OCI-LY7 (cell line): ENCODE data around the gene PARD3B. TPM values are rescaled to one million over a fixed set of nuclear protein-coding genes. Genes with fewer than 3 reads are reported as not detected.

Experiments
- BruUV-seq: library from RNA; stranded (reverse); fragments of 400-500 nt; replicated peaks from 2 replicates; lab custom pipeline; 2021; lab: Mats Ljungman, UMichigan
- CTCF ChIA-PET: fragments of 300-600 bp; sonication (Branson Sonifier 250); formaldehyde crosslinking; loops from one replicate; lab custom pipeline; 2022; ENCODE audit warnings: antibody characterized with exemption; ENCODE audit not compliant: unreplicated experiment; lab: Charles Lee
- POLR2A ChIA-PET: fragments of 300-600 bp; sonication (Branson Sonifier 250); formaldehyde crosslinking; loops from one replicate; lab custom pipeline; 2022; ENCODE audit warnings: antibody characterized with exemption; lab: Charles Lee
- DNase-seq: peaks from one replicate; pipeline ENCODE4 v3.0.0-alpha.2; 2015; ENCODE audit warnings: low spot score
- H2AFZ ChIP-seq: fragments of 200-600 bp; sonication (generic), shearing (Covaris generic); 2 replicates; pipeline ENCODE4 v1.6.1; 2014; ENCODE audit warnings: mild to moderate bottlenecking, antibody characterized with exemption, low read length, moderate library complexity
- H3K27ac ChIP-seq: fragments of 200-600 bp; sonication (generic); 2 replicates; pipeline ENCODE4 v1.5.1; 2014; ENCODE audit warnings: mixed run types, low read depth, mild to moderate bottlenecking, moderate library complexity, low read length, inconsistent platforms; ENCODE audit not compliant: poor library complexity, severe bottlenecking
- H3K36me3 ChIP-seq: fragments of 200-600 bp; sonication (generic); 2 replicates; pipeline ENCODE4 v1.6.1; 2014; ENCODE audit warnings: mild to moderate bottlenecking, antibody characterized with exemption, low read length, moderate library complexity, mixed read lengths; ENCODE audit not compliant: insufficient read depth
- H3K4me1 ChIP-seq: fragments of 200-600 bp; sonication (generic); 2 replicates; pipeline ENCODE4 v1.5.1; 2014; ENCODE audit warnings: mild to moderate bottlenecking, low read length; ENCODE audit not compliant: insufficient read depth, poor library complexity, severe bottlenecking
- H3K4me2 ChIP-seq: fragments of 200-600 bp; sonication (generic); 2 replicates; pipeline ENCODE4 v1.6.1; 2014; ENCODE audit warnings: mild to moderate bottlenecking, low read length
- H3K4me3 ChIP-seq: fragments of 200-600 bp; sonication (generic); 2 replicates; pipeline ENCODE4 v1.5.1; 2014; ENCODE audit warnings: mild to moderate bottlenecking, low read depth, low read length; ENCODE audit not compliant: poor library complexity, severe bottlenecking
- H3K79me2 ChIP-seq: fragments of 200-600 bp; sonication (generic); 2 replicates; pipeline ENCODE4 v1.6.1; 2016; ENCODE audit warnings: low read depth, mild to moderate bottlenecking, low read length, moderate library complexity, mixed read lengths; ENCODE audit not compliant: insufficient read depth
- H3K9me2 ChIP-seq: fragments of 200-600 bp; sonication (generic); 2 replicates; pipeline ENCODE4 v1.6.1; 2016; ENCODE audit warnings: mild to moderate bottlenecking, low read length, mixed read lengths; ENCODE audit not compliant: insufficient read depth
- H3K9me3 ChIP-seq: fragments of 200-600 bp; sonication (generic); 2 replicates; pipeline ENCODE4 v1.6.1; 2014; ENCODE audit warnings: mild to moderate bottlenecking, mixed run types, low read length, mixed read lengths
- H4K20me1 ChIP-seq: fragments of 200-600 bp; sonication (generic); 2 replicates; pipeline ENCODE4 v1.6.1; 2014; ENCODE audit warnings: mild to moderate bottlenecking, antibody characterized with exemption, low read length, moderate library complexity, mixed read lengths; ENCODE audit not compliant: insufficient read depth
- CTCF ChIP-seq: fragments of 200-600 bp; sonication (generic); conservative IDR thresholded peaks from 2 replicates; pipeline ENCODE4 v1.5.1; 2014; ENCODE audit warnings: mild to moderate bottlenecking, antibody characterized with exemption, low read length, moderate library complexity, mixed read lengths
- EZH2phosphoT487 ChIP-seq: fragments of 200-600 bp; sonication (generic); IDR thresholded peaks from 2 replicates; pipeline ENCODE4 v1.6.1; 2018; ENCODE audit warnings: low read depth, borderline replicate concordance, mild to moderate bottlenecking, mixed run types, antibody characterized with exemption, low read length, moderate library complexity, mixed read lengths
- intact Hi-C: fragments of 100-400 bp; cut with micrococcal nuclease; formaldehyde crosslinking; loops from one replicate; pipeline ENCODE4 v1.10.0; 2022; ENCODE audit not compliant: unreplicated experiment
- total RNA-seq, 2 experiments: library from RNA; depleted of rRNA in 1 of 2; stranded (reverse); fragments of >200 nt in 1 of 2; shearing (Covaris generic) in 1 of 2; gene quantifications; 2 replicates each; pipeline ENCODE4 v1.2.3, GENCODE V29; 2014 to 2022

PARD3B gene
- total RNA-seq, 2 experiments from 2014 or later, result not detected

DNA sequence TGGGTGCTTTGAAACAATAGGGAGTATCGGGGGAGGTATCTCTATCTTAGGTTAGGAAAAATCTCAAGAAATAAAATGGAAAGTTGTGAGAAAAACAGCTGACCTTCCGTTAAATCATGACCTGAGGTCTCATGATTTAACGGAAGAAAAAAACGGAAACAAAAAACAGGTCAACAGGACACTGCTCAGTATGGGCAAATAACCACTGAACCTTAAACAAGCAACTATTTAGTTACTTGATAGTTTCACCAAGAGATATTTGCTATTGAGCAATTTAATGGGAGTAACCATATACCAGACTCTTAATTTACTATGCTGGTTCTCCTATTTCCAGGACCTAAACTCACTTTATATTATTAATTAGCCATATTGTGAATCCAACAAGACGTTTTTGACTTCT is 150.8 kb downstream of the PARD3B start:
- Histone ChIP-seq H3K9me2 (no peaks in the 10 kb centered on the region), H3K9me3 (no peaks in the 10 kb centered on the region), H3K36me3 (no peaks in the 10 kb centered on the region), H3K79me2 (no peaks in the 10 kb centered on the region), H2AFZ (no peak overlapping the region), H3K27ac (no peak overlapping the region), H4K20me1 (no peaks in the 10 kb centered on the region), H3K4me2 (no peak overlapping the region), H3K4me3 (no peak overlapping the region), H3K4me1 (no peaks in the 10 kb centered on the region)
- ChIA-PET CTCF (no interaction called here), POLR2A (interaction anchor here (0.6 kb wide), 1 partner anchor 753 kb away, joined by 3 read pairs; no protein-coding TSS in a partner anchor)
- DNase-seq, result no peak
- TF ChIP-seq CTCF (no peak), EZH2phosphoT487 (no peak)
- intact Hi-C loops, result no loop called here
- no TSS peak for BruUV-seq

DNA sequence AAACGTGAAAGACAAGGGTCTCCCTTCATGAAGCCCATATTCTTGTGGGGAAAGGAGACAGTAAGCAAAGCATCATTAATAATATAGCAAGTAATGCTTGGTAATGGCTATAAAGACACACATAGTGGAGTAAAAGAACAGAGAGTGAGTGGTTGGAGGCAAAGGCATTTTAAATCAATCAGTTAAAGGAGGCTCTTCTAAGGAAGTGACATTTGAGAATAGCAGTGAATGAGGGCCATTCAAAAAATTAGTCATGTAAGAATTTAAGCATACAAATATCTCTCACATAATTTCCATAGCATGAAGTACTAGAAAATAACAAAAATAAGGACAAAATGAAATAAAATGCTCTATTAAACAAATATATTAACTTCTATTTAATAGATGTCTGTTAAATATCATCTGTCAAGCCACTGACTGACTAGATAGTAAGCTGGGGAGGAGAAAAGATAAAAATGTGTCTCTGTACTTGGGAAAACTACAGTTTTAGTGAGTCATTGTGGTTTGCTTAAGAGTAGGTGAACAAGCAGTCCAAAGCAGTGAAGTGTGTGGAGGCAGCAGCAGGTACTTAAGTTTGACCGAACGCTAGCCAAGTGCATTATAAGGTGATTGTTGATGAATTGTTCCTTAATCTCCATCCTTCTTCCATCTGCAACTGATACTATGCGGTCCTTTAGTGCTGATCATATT is 160.1 kb downstream of the PARD3B start:
- intact Hi-C loops, result no loop called here

More for the DNA sequence above, 160.1 kb downstream of the PARD3B start:
- no peak for DNase-seq
- Histone ChIP-seq H2AFZ (no peak overlapping the region), H3K4me2 (no peak overlapping the region), H3K36me3 (no peaks in the 10 kb centered on the region), H3K9me3 (no peaks in the 10 kb centered on the region), H3K4me3 (no peak overlapping the region), H3K4me1 (no peaks in the 10 kb centered on the region), H3K9me2 (no peaks in the 10 kb centered on the region), H3K79me2 (no peaks in the 10 kb centered on the region), H4K20me1 (no peaks in the 10 kb centered on the region), H3K27ac (no peak overlapping the region)
- ChIA-PET POLR2A (interaction anchor here (0.6 kb wide), 1 partner anchor 132 kb away, joined by 3 read pairs; no protein-coding TSS in a partner anchor), CTCF (no interaction called here)
- BruUV-seq, result no TSS peak
- no peak for TF ChIP-seq EZH2phosphoT487
- no peak for TF ChIP-seq CTCF
